ENCODE data around the gene FAM163B. TPM values are rescaled to one million over a fixed set of nuclear protein-coding genes. Genes with fewer than 3 reads are reported as not detected.
"Not testable (repeated sequence)": the region's sequence is repeated elsewhere in the genome, so short reads cannot be mapped to it uniquely, and the experiment has no call there.

Gene FAM163B
- total RNA-seq, 1 experiment from 2014 or later = not detected

GRCh38 chr9:133629221-133630110 lies 20.3 kb upstream of the FAM163B start:
- H3K9me3 ChIP-seq = no peaks in the 10 kb centered on the region
- no peaks in the 10 kb centered on the region for H3K36me3 ChIP-seq
- DNase-seq = no peak
- no peaks in the 10 kb centered on the region for H3K27me3 ChIP-seq
- H3K4me3 ChIP-seq = no peak overlapping the region

- Histone ChIP-seq H3K36me3 (no peaks in the 10 kb centered on the region), H3K4me3 (no peak overlapping the region), H3K27me3 (no peaks in the 10 kb centered on the region), H3K9me3 (no peaks in the 10 kb centered on the region)
- DNase-seq = no peak
These were observed 19.6 kb upstream of the FAM163B start for GRCh38 chr9:133628766-133629165.

GRCh38 chr9:133627341-133627740 lies 18.2 kb upstream of the FAM163B start:
- H3K27me3 ChIP-seq = peaks cover 10% of the 10 kb centered on the region
- no peaks in the 10 kb centered on the region for H3K36me3 ChIP-seq
- no peaks in the 10 kb centered on the region for H3K9me3 ChIP-seq
- H3K4me3 ChIP-seq = no peak overlapping the region
- no peak for DNase-seq

GRCh38 chr9:133626008-133626407 lies 16.8 kb upstream of the FAM163B start:
- not testable (repeated sequence) for H3K4me3 ChIP-seq, DNase-seq
- H3K27me3 ChIP-seq = peaks cover 17% of the 10 kb centered on the region

GRCh38 chr9:133622555-133622954 lies 13.4 kb upstream of the FAM163B start:
- DNase-seq = no peak
- Histone ChIP-seq H3K36me3 (no peaks in the 10 kb centered on the region), H3K27me3 (peaks cover 43% of the 10 kb centered on the region), H3K4me3 (no peak overlapping the region), H3K9me3 (no peaks in the 10 kb centered on the region)

More at GRCh38 chr9:133626008-133626407, 16.8 kb upstream of the FAM163B start:
- not testable (repeated sequence) for H3K9me3 ChIP-seq, H3K36me3 ChIP-seq

GRCh38 chr9:133621725-133622267 lies 12.6 kb upstream of the FAM163B start:
- no peaks in the 10 kb centered on the region for H3K9me3 ChIP-seq
- DNase-seq = no peak
- H3K27me3 ChIP-seq = peaks cover 44% of the 10 kb centered on the region
- H3K4me3 ChIP-seq = no peak overlapping the region
- no peaks in the 10 kb centered on the region for H3K36me3 ChIP-seq

GRCh38 chr9:133619791-133620190 lies 10.6 kb upstream of the FAM163B start:
- H3K27me3 ChIP-seq = peaks cover 61% of the 10 kb centered on the region
- no peaks in the 10 kb centered on the region for H3K9me3 ChIP-seq
- no peak overlapping the region for H3K4me3 ChIP-seq
- DNase-seq = no peak
- no peaks in the 10 kb centered on the region for H3K36me3 ChIP-seq

- Histone ChIP-seq H3K36me3 (no peaks in the 10 kb centered on the region), H3K9me3 (no peaks in the 10 kb centered on the region), H3K4me3 (no peak overlapping the region), H3K27me3 (peaks cover 72% of the 10 kb centered on the region)
- DNase-seq = no peak
These were observed 9.5 kb upstream of the FAM163B start for GRCh38 chr9:133618726-133619125.

GRCh38 chr9:133616643-133617405 lies 7.6 kb upstream of the FAM163B start:
- peaks cover 71% of the 10 kb centered on the region for H3K27me3 ChIP-seq

GRCh38 chr9:133615606-133616188 lies 6.5 kb upstream of the FAM163B start:
- Histone ChIP-seq H3K27me3 (peaks cover 73% of the 10 kb centered on the region), H3K4me3 (no peak overlapping the region), H3K36me3 (no peaks in the 10 kb centered on the region), H3K9me3 (no peaks in the 10 kb centered on the region)
- DNase-seq = no peak

More at GRCh38 chr9:133616643-133617405, 7.6 kb upstream of the FAM163B start:
- H3K36me3 ChIP-seq = no peaks in the 10 kb centered on the region
- DNase-seq = no peak
- no peaks in the 10 kb centered on the region for H3K9me3 ChIP-seq
- H3K4me3 ChIP-seq = no peak overlapping the region

GRCh38 chr9:133615186-133615585 lies 6.0 kb upstream of the FAM163B start:
- no peaks in the 10 kb centered on the region for H3K9me3 ChIP-seq
- no peak overlapping the region for H3K4me3 ChIP-seq
- DNase-seq = no peak
- peaks cover 73% of the 10 kb centered on the region for H3K27me3 ChIP-seq
- no peaks in the 10 kb centered on the region for H3K36me3 ChIP-seq

- Histone ChIP-seq H3K9me3 (no peaks in the 10 kb centered on the region), H3K4me3 (no peak overlapping the region), H3K27me3 (peaks cover 71% of the 10 kb centered on the region), H3K36me3 (no peaks in the 10 kb centered on the region)
- DNase-seq = no peak
These were observed 5.5 kb upstream of the FAM163B start for GRCh38 chr9:133614678-133615077.

GRCh38 chr9:133614056-133614455 lies 4.9 kb upstream of the FAM163B start:
- no peak for DNase-seq
- H3K27me3 ChIP-seq = peaks cover 72% of the 10 kb centered on the region
- H3K9me3 ChIP-seq = no peaks in the 10 kb centered on the region

GRCh38 chr9:133613432-133613831 lies 4.2 kb upstream of the FAM163B start:
- H3K4me3 ChIP-seq = no peak overlapping the region

More at GRCh38 chr9:133614056-133614455, 4.9 kb upstream of the FAM163B start:
- no peaks in the 10 kb centered on the region for H3K36me3 ChIP-seq
- H3K4me3 ChIP-seq = no peak overlapping the region

GRCh38 chr9:133612816-133613215 lies 3.6 kb upstream of the FAM163B start:
- H3K9me3 ChIP-seq = no peaks in the 10 kb centered on the region
- H3K4me3 ChIP-seq = no peak overlapping the region
- DNase-seq = no peak
- H3K36me3 ChIP-seq = no peaks in the 10 kb centered on the region
- peaks cover 70% of the 10 kb centered on the region for H3K27me3 ChIP-seq

More at GRCh38 chr9:133613432-133613831, 4.2 kb upstream of the FAM163B start:
- H3K27me3 ChIP-seq = peaks cover 71% of the 10 kb centered on the region
- H3K9me3 ChIP-seq = no peaks in the 10 kb centered on the region
- H3K36me3 ChIP-seq = no peaks in the 10 kb centered on the region
- no peak for DNase-seq

- Histone ChIP-seq H3K9me3 (no peaks in the 10 kb centered on the region), H3K4me3 (no peak overlapping the region), H3K36me3 (no peaks in the 10 kb centered on the region), H3K27me3 (peaks cover 68% of the 10 kb centered on the region)
- no peak for DNase-seq
These were observed 2.9 kb upstream of the FAM163B start for GRCh38 chr9:133612051-133612450.

GRCh38 chr9:133610845-133611244 lies 1.7 kb upstream of the FAM163B start:
- no peaks in the 10 kb centered on the region for H3K9me3 ChIP-seq
- no peak overlapping the region for H3K4me3 ChIP-seq
- peaks cover 61% of the 10 kb centered on the region for H3K27me3 ChIP-seq
- H3K36me3 ChIP-seq = no peaks in the 10 kb centered on the region
- no peak for DNase-seq
